GM12875 (cell line): ENCODE results near the gene EPHA1.

Experiments
- H3K4me3 ChIP-seq: one replicate; pipeline ENCODE4 v1.5.1; 2011; ENCODE audit warnings: low read depth, low read length, control low read depth
- CTCF ChIP-seq: IDR thresholded peaks from 2 replicates; pipeline ENCODE4 v1.5.1; 2011; ENCODE audit warnings: low read depth, mild to moderate bottlenecking, control low read depth, inconsistent platforms, low read length, moderate library complexity, borderline replicate concordance; ENCODE audit not compliant: insufficient read depth

The EPHA1 gene

DNA sequence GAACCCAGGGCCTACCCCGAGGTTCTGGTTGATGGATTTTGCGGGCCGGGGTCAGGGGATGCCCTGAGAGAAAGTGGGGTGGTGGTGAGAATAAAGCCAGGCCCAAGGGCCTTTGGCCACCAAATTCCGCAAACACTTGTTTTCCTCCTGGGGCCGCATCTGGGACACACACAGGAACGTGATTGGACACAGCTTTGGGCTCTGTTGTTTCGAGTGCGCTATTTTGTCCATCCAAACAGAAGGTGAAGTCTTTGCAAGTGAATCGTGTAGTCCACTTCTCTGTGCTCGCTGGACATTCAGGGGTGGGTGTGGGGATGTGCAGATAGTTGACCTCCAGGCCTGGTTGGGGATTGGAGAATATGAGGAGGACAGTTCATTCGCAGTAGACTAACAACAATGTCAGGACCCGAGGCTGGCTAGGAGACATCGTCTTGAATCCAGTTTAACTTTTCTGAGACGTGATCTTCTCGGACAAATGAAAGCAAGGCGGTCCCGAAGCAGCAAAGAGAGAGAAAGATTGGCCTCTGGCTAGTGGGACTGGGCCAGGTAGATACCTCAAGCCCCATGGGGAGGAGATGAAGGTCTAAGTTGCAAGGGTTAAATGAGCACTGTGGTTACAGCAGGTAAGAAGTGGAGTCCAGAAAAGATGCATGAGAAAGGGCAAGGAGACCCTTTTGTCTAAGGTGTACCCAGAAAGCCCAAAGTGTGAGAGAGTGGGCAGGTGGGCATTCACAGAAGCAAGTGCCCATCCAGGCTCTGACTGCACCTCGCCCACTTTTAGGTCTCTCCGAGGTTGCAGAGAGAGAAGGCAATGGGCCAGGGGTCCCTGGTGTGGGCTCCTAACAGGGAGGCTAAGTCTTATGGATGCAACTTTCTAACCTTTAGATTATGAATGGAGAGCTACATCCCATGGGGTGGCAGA lies 45.4 kb downstream of the EPHA1 start:
- no peak overlapping the region for H3K4me3 ChIP-seq
- TF ChIP-seq CTCF = no peak

- H3K4me3 ChIP-seq = peak within 1 kb of the TSS; percentile 21
- no peak for TF ChIP-seq CTCF
Measured at GRCh38 chr7:143362131-143363015, 46.3 kb downstream of the EPHA1 start, which contains the start of gene FAM131B. FAM131B (minus strand) TSS chr7:143362713; CDS start chr7:143362603, 110 bp downstream.

GRCh38 chr7:143361552-143362130 lies 47.0 kb downstream of the EPHA1 start:
- TF ChIP-seq CTCF = no peak
- H3K4me3 ChIP-seq = no peak overlapping the region

- TF ChIP-seq CTCF = no peak
- no peak overlapping the region for H3K4me3 ChIP-seq
Measured at GRCh38 chr7:143360788-143361551, 47.7 kb downstream of the EPHA1 start.

DNA sequence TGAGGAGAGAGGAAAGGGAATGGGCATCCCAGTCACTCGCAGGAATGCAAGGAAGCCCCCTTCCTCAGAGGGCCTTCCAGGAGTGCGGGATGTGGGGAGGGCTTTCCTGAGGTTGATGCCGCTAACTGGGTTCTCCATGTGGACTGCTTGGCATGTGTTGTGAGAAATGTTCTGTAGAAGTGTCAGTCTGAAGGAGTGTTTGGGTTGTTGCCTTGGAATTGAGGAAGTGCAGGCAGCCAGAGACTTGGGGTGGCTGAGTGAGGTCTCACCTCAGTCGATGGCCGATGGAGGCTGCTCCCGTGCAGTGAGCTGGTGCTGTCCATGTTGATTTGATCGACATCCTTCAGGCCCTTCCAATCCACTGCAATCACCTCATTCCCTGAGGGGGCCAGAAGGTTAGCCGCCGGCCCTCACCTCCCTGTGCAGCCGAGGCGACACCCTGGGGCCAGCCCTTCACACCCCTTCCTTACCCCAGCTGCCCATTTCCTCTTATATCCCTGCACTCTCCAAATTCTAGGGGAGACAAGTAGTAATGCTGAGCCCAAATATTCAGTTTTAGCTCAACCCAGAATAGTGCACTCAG lies 48.8 kb downstream of the EPHA1 start:
- H3K4me3 ChIP-seq = no peak overlapping the region
- TF ChIP-seq CTCF = no peak

DNA sequence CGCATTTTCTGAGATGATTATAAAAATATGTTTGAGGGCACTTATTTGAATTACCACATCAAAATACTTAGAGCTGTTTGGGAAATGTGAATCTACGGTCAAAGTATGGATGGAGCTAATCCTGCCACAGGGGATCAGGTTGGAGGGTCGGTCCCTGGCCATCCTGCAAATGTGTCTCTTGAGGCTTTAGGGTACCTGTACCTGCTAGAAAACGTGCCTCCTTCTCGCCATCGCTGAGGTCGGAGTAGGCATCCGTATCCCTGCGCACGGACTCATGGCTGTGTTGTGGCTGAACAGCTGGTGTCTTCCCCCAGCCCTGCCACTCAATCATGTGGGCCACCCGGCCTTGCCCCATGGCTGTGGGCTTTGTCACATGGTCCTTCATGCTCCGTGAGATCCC lies 50.0 kb downstream of the EPHA1 start:
- TF ChIP-seq CTCF = no peak

More for the DNA sequence above, 50.0 kb downstream of the EPHA1 start:
- no peak overlapping the region for H3K4me3 ChIP-seq
